Measurements from ENCODE around the gene FBXL7. TPM values are rescaled to one million over a fixed set of nuclear protein-coding genes. Genes with fewer than 3 reads are reported as not detected.

Gene FBXL7
- total RNA-seq, 2 experiments from 2014 or later = not detected

Small RNA genes lying within 50 kb of the gene (microRNA-seq; reads per million reads assigned to microRNA genes)
- not detected for gene MIR887

All from activated CD8-positive, alpha-beta memory T cell treated with anti-CD3 and anti-CD28 coated beads, Interleukin-2, amount 10 ng/mL, durations not matched to agents 7 days and 5 days (primary cell).